Gastrocnemius medialis (tissue), 4 donors: ENCODE results near the gene AKAP6.

ENCODE experiments used
- POLR2A ChIP-seq, 2 donors: fragments of 450-650 bp; IDR thresholded peaks; one replicate each; pipeline ENCODE4 v1.6.1; 2017; ENCODE audit warnings: antibody characterized with exemption in 2 of 2, mild to moderate bottlenecking in 2 of 2, moderate library complexity in 2 of 2
- TF ChIP-seq, protein P1 (sequence below), 5 experiments: fragments of 450-650 bp in 3 of 5; fragments of 200-600 bp in 2 of 5; sonication (generic) in 2 of 5; IDR thresholded peaks in 4 of 5; conservative IDR thresholded peaks in 1 of 5; 1 replicate in 4 of 5; 2 replicates in 1 of 5; pipeline ENCODE4 v1.5.1; 2016 to 2019; ENCODE audit warnings: antibody characterized with exemption in 5 of 5, mild to moderate bottlenecking in 3 of 5, moderate library complexity in 3 of 5

DNA sequence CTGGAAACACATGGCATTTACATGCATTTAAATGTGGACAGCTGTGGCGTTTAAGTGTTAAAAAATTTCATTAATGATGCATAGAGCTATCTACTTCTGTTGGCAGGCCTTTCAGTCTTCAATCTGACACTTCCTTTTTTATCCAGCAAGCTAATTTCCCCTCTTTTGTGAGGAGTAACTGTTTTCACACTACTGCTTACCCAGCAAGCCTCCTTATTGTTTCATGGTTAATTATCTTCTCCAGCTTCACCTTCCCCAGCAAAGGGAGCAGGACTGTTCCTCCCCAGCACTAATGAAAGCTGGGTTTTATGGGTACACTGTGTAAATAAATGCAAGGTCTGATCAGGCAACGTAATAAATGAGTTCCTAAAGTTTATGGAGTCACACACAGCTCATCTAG is 480.2 kb downstream of the AKAP6 start:
- TF ChIP-seq, protein P1, sequence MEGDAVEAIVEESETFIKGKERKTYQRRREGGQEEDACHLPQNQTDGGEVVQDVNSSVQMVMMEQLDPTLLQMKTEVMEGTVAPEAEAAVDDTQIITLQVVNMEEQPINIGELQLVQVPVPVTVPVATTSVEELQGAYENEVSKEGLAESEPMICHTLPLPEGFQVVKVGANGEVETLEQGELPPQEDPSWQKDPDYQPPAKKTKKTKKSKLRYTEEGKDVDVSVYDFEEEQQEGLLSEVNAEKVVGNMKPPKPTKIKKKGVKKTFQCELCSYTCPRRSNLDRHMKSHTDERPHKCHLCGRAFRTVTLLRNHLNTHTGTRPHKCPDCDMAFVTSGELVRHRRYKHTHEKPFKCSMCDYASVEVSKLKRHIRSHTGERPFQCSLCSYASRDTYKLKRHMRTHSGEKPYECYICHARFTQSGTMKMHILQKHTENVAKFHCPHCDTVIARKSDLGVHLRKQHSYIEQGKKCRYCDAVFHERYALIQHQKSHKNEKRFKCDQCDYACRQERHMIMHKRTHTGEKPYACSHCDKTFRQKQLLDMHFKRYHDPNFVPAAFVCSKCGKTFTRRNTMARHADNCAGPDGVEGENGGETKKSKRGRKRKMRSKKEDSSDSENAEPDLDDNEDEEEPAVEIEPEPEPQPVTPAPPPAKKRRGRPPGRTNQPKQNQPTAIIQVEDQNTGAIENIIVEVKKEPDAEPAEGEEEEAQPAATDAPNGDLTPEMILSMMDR (IDR thresholded peaks at IDR 0.05 in 4 of 5, conservative IDR thresholded peaks at IDR 0.05 in 1 of 5): no peak
- TF ChIP-seq POLR2A (IDR thresholded peaks at IDR 0.05): no peak
